HepG2 (cell line): ENCODE data around the gene PYCR2. TPM values are rescaled to one million over a fixed set of nuclear protein-coding genes. Genes with fewer than 3 reads are reported as not detected.

Experiments
- ARNT2 ChIP-seq: sonication (generic); formaldehyde crosslinking; IDR thresholded peaks from 2 replicates; pipeline ENCODE4 v1.8.0; 2022; ENCODE audit warnings: mild to moderate bottlenecking, low read depth, missing genetic modification reagents, moderate library complexity
- ATF5 ChIP-seq: sonication (generic); formaldehyde crosslinking; IDR thresholded peaks from 2 replicates; pipeline ENCODE4 v1.4.0; 2020; ENCODE audit warnings: mild to moderate bottlenecking, low read depth, missing genetic modification reagents
- BCL3 ChIP-seq: sonication (generic); formaldehyde crosslinking; IDR thresholded peaks from 2 replicates; pipeline ENCODE4 v1.5.1; 2020; ENCODE audit warnings: mild to moderate bottlenecking, missing genetic modification reagents, moderate library complexity
- BCL6 ChIP-seq: IDR thresholded peaks from 2 replicates; pipeline ENCODE4 v1.6.1; 2016; ENCODE audit warnings: missing genetic modification reagents, missing compliant biosample characterization
- GRHL1 ChIP-seq: sonication (generic); formaldehyde crosslinking; conservative IDR thresholded peaks from 2 replicates; pipeline ENCODE4 v1.8.0; 2022; ENCODE audit warnings: missing genetic modification reagents
- SP4 ChIP-seq: sonication (generic); formaldehyde crosslinking; IDR thresholded peaks from 2 replicates; pipeline ENCODE4 v1.8.1; 2023; ENCODE audit warnings: mild to moderate bottlenecking, missing genetic modification reagents
- TRIM24 ChIP-seq: sonication (generic); formaldehyde crosslinking; IDR thresholded peaks from 2 replicates; pipeline ENCODE4 v1.8.0; 2022; ENCODE audit warnings: mild to moderate bottlenecking, missing genetic modification reagents
- ZBTB20 ChIP-seq: sonication (generic); formaldehyde crosslinking; IDR thresholded peaks from 2 replicates; pipeline ENCODE4 v1.8.1; 2023; ENCODE audit warnings: missing genetic modification reagents, low read depth, mild to moderate bottlenecking, borderline replicate concordance
- ZBTB7B ChIP-seq: sonication (generic); formaldehyde crosslinking; IDR thresholded peaks from 2 replicates; pipeline ENCODE4 v1.4.0; 2020; ENCODE audit warnings: missing genetic modification reagents
- ZHX2 ChIP-seq, 2 experiments: sonication (generic) in 1 of 2; formaldehyde crosslinking in 1 of 2; IDR thresholded peaks; 2 replicates each; pipeline versions ENCODE4 v1.6.1 to v1.9.0; 2014 to 2022; ENCODE audit warnings: antibody characterized with exemption in 1 of 2, borderline replicate concordance in 1 of 2, inconsistent platforms in 1 of 2, low read depth in 1 of 2, missing genetic modification reagents in 1 of 2
- ZNF260 ChIP-seq: sonication (generic); formaldehyde crosslinking; IDR thresholded peaks from 2 replicates; pipeline ENCODE4 v1.4.0; 2020; ENCODE audit warnings: missing genetic modification reagents, low read depth, mild to moderate bottlenecking, borderline replicate concordance
- ZNF569 ChIP-seq: sonication (generic); formaldehyde crosslinking; IDR thresholded peaks from 2 replicates; pipeline ENCODE4 v1.5.0; 2020; ENCODE audit warnings: mild to moderate bottlenecking, missing genetic modification reagents, moderate library complexity, borderline replicate concordance
- ZSCAN29 ChIP-seq: sonication (generic); formaldehyde crosslinking; conservative IDR thresholded peaks from 2 replicates; pipeline ENCODE4 v1.4.0; 2020; ENCODE audit warnings: mild to moderate bottlenecking, missing genetic modification reagents
- polyA plus RNA-seq, 8 experiments: library from polyadenylated mRNA; depleted of rRNA in 3 of 8; stranded (reverse) in 7 of 8; unstranded in 1 of 8; fragments of >200 nt; fragmentation: Illumina TruSeq in 4 of 8; extraction: Trizol in 4 of 8; gene quantifications; 2 replicates each; pipeline versions ENCODE4 v1.2.1 to v1.2.3, GENCODE V29; 2011 to 2016; ENCODE audit warnings: low read depth in 4 of 8, missing spikeins in 1 of 8, mixed read lengths in 1 of 8; ENCODE audit not compliant: insufficient read depth in 1 of 8
- total RNA-seq, 5 experiments: library from RNA; depleted of rRNA; stranded (reverse); fragments of >200 nt; fragmentation: Illumina TruSeq; extraction: Trizol; gene quantifications; 2 replicates each; pipeline ENCODE4 v1.2.3, GENCODE V29; 2016; ENCODE audit warnings: low read depth in 1 of 5

PYCR2 gene
- total and polyA plus RNA-seq, 2 of the 13 experiments (the other 11 are each of a cell fraction or from before 2014, with no cell fraction given) = 47.2 to 47.8 TPM

GRCh38 chr1:225923692-225924555, at the start of gene PYCR2 (continued):
- TF ChIP-seq GRHL1 (no peak), ZSCAN29 (0 out of 2 replicates have a peak, but pooled peaks have one; percentile 33), BCL3 (peak; percentile 62), ATF5 (no peak), ARNT2 (CRISPR knock-in tag) (no peak; the same call in 1 of the 2 replicates), ZBTB20 (CRISPR knock-in tag) (no peak), ZHX2 (IDR thresholded peaks at IDR 0.05; ENCODE audit: low read depth) (peak; percentile 20; the same call in 1 of the 2 replicates), ZHX2 (CRISPR knock-in tag; IDR thresholded peaks at IDR 0.05; ENCODE audit: borderline replicate concordance) (no peak), SP4 (CRISPR knock-in tag) (peak; percentile 91), TRIM24 (no peak), ZNF260 (CRISPR knock-in tag) (no peak), BCL6 (0 out of 2 replicates have a peak, but pooled peaks have one; percentile 54), ZBTB7B (CRISPR knock-in tag) (no peak), ZNF569 (CRISPR knock-in tag) (no peak)
